MCF 10A (cell line): ENCODE measurements around the gene C9orf72. TPM values are rescaled to one million over a fixed set of nuclear protein-coding genes. Genes with fewer than 3 reads are reported as not detected.
"Not testable (repeated sequence)": the region's sequence is repeated elsewhere in the genome, so short reads cannot be mapped to it uniquely, and the experiment has no call there.

Experiments
- BruUV-seq: library from RNA; stranded (reverse); fragments of 400-500 nt; replicated peaks from 2 replicates; lab custom pipeline; 2021; lab: Mats Ljungman, UMichigan
- CTCF ChIA-PET: fragments of 300-600 bp; sonication (Branson Sonifier 250); formaldehyde crosslinking; extraction: SDS; loops from one replicate; lab custom pipeline; 2021; ENCODE audit warnings: antibody characterized with exemption, inconsistent platforms; lab: Yijun Ruan, JAX
- POLR2A ChIA-PET: fragments of 300-600, 350-650 bp; sonication (Branson Sonifier 250); formaldehyde crosslinking; extraction: SDS; loops from one replicate; lab custom pipeline; 2020; ENCODE audit warnings: antibody characterized with exemption, inconsistent platforms; lab: Yijun Ruan, JAX
- DNase-seq: peaks from one replicate; pipeline ENCODE4 v3.0.0-alpha.2; 2018; ENCODE audit not compliant: unreplicated experiment
- H3K27ac Mint-ChIP-seq: one replicate; pipeline ENCODE4 v1.8.0; 2022; ENCODE audit warnings: mild to moderate bottlenecking, low read depth, mixed read lengths; ENCODE audit not compliant: unreplicated experiment
- H3K27me3 Mint-ChIP-seq: one replicate; pipeline ENCODE4 v1.8.0; 2022; ENCODE audit warnings: mixed read lengths; ENCODE audit not compliant: insufficient read depth, unreplicated experiment
- H3K36me3 Mint-ChIP-seq: one replicate; pipeline ENCODE4 v1.8.0; 2022; ENCODE audit warnings: mild to moderate bottlenecking, moderate library complexity, mixed read lengths; ENCODE audit not compliant: insufficient read depth, unreplicated experiment
- H3K4me1 Mint-ChIP-seq: one replicate; pipeline ENCODE4 v1.8.0; 2022; ENCODE audit warnings: mixed read lengths; ENCODE audit not compliant: insufficient read depth, unreplicated experiment
- H3K4me3 Mint-ChIP-seq: one replicate; pipeline ENCODE4 v1.8.0; 2022; ENCODE audit warnings: mild to moderate bottlenecking, moderate library complexity, mixed read lengths; ENCODE audit not compliant: unreplicated experiment
- H3K9me3 Mint-ChIP-seq: one replicate; pipeline ENCODE4 v1.8.0; 2022; ENCODE audit warnings: mixed read lengths; ENCODE audit not compliant: unreplicated experiment
- intact Hi-C: fragments of 100-400 bp; cut with micrococcal nuclease; formaldehyde crosslinking; loops from 2 replicates; pipeline ENCODE4 v1.14.1; 2022
- total RNA-seq: library from RNA; stranded (reverse); gene quantifications from 2 replicates; pipeline ENCODE4 v1.2.3, GENCODE V29; 2022
- TF ChIP-seq, protein P1 (sequence below): fragments of 200-600 bp; IDR thresholded peaks from one replicate; pipeline ENCODE4 v1.8.0; 2022; ENCODE audit warnings: antibody characterized with exemption, mild to moderate bottlenecking; ENCODE audit not compliant: unreplicated experiment

The C9orf72 gene
- total RNA-seq, 1 experiment from 2014 or later = 10.0 TPM

DNA sequence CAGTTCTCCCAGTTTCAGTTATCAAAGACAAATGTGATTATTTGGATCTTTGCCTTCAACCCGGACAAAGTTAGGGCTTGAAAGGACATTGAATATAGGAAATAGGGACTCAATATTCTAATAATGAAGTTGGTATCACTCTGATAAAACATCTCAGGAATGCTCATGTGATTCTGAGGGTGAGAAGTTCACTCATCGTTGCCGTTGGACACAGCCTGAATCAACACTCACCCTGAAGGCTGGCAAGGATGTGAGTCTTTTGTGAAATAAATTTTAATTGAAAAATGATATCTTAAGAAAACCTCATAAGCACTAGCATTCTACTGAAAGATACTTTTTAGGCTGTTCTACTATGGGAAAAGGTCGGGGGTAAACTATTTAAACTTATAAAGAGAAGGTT is 44.8 kb upstream of the C9orf72 start:
- no TSS peak for BruUV-seq
- no peak for DNase-seq
- CTCF ChIA-PET = no interaction called here
- intact Hi-C loops = no loop called here
- TF ChIP-seq, protein P1, sequence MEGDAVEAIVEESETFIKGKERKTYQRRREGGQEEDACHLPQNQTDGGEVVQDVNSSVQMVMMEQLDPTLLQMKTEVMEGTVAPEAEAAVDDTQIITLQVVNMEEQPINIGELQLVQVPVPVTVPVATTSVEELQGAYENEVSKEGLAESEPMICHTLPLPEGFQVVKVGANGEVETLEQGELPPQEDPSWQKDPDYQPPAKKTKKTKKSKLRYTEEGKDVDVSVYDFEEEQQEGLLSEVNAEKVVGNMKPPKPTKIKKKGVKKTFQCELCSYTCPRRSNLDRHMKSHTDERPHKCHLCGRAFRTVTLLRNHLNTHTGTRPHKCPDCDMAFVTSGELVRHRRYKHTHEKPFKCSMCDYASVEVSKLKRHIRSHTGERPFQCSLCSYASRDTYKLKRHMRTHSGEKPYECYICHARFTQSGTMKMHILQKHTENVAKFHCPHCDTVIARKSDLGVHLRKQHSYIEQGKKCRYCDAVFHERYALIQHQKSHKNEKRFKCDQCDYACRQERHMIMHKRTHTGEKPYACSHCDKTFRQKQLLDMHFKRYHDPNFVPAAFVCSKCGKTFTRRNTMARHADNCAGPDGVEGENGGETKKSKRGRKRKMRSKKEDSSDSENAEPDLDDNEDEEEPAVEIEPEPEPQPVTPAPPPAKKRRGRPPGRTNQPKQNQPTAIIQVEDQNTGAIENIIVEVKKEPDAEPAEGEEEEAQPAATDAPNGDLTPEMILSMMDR = no peak
- peaks cover 27% of the 10 kb centered on the region for H3K27me3 Mint-ChIP-seq
- no peaks in the 10 kb centered on the region for H3K4me1 Mint-ChIP-seq
- H3K27ac Mint-ChIP-seq = no peak overlapping the region
- H3K9me3 Mint-ChIP-seq = no peaks in the 10 kb centered on the region
- POLR2A ChIA-PET = no interaction called here
- H3K36me3 Mint-ChIP-seq = no peaks in the 10 kb centered on the region
- no peak overlapping the region for H3K4me3 Mint-ChIP-seq

DNA sequence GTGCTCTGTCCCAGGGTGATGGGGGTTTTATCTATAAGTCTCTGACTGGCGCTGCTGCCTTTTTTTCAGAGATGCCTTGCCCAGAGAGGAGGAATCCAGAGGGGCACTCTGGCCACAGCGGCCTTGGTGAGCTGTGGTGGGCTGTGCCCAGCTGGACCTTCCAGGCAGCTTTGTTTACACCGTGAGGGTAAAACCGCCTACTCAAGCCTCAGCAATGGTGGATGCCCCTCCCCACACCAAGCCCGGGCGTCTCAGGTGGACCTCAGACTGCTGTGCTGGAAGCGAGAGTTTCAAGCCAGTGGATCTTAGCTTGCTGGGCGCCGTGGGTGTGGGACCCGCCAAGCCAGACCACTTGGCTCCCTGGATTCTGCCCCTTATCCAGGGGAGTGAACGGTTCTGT is 41.3 kb upstream of the C9orf72 start:
- Mint-ChIP-seq H3K36me3 (no peaks in the 10 kb centered on the region), H3K27ac (no peak overlapping the region), H3K9me3 (no peaks in the 10 kb centered on the region), H3K4me3 (no peak overlapping the region), H3K4me1 (no peaks in the 10 kb centered on the region), H3K27me3 (peaks cover 63% of the 10 kb centered on the region)
- TF ChIP-seq, protein P1 = no peak
- CTCF ChIA-PET = no interaction called here
- POLR2A ChIA-PET = no interaction called here
- intact Hi-C loops = no loop called here
- DNase-seq = no peak
- BruUV-seq = no TSS peak

DNA sequence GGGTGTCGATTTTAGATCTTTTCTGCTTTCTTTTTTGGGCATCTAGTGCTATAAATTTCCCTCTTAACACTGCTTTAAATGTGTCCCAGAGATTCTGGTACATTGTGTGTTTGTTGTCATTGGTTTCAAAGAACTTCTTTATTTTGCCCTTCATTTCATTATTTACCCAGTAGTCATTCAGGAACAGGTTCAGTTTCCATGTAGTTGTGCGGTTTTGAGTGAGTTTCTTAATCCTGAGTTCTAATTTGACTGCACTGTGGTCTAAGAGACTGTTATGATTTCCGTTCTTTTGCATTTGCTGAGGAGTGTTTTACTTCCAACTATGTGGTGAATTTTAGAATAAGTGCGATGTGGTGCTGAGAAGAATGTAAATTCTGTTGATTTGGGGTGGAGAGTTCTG is 38.8 kb upstream of the C9orf72 start:
- CTCF ChIA-PET, H3K27ac Mint-ChIP-seq, H3K9me3 Mint-ChIP-seq, BruUV-seq, DNase-seq, H3K4me3 Mint-ChIP-seq, H3K4me1 Mint-ChIP-seq, intact Hi-C loops, H3K36me3 Mint-ChIP-seq: not testable (repeated sequence)
- POLR2A ChIA-PET = interaction anchor here (1.2 kb wide), 1 partner anchor 12 kb away, joined by 3 read pairs; no protein-coding TSS in a partner anchor
- peaks cover 70% of the 10 kb centered on the region for H3K27me3 Mint-ChIP-seq

DNA sequence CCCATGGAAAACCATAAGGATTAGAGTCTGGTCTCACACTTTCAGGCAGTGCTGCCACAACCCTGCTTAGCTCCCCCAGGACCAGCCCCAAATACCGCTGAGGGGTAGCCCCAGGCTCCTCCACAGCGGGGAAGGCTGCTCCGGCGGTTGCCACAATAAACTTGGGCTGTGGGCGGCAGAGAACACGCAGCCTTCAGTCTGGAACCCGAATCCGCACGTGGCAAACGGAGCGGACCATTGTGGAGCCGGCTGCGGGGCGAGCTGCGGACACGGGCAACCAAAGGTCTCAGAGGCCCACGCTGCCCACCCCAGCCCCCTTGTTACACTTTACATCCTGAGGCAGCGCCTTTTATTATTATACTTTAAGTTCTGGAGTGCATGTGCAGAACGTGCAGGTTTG is 37.3 kb upstream of the C9orf72 start:
- TF ChIP-seq, protein P1 = no peak

DNA sequence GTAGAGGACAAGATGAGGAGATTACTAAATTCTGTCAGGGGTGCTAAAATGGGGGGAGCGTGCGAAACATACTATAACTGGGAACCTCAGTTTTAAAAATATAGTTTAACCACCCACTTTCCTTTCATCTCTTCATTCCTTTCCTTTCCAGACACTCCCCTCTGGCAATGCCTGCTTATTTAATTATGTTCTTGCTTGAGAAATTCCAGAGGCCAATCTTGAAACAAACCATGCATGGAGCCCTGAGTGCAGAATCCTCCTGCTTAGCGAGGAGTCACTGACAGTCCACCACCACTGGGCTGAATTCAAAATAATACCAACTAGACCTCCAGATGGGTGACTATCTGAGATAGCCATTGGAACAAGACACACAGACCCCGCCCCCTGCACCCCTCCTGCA is 29.7 kb upstream of the C9orf72 start:
- ChIA-PET POLR2A (interaction anchor here (0.7 kb wide), 1 partner anchor 29 kb away, joined by 3 read pairs; no protein-coding TSS in a partner anchor), CTCF (no interaction called here)
- TF ChIP-seq, protein P1 = no peak
- no peak overlapping the region for H3K27ac Mint-ChIP-seq
- no peaks in the 10 kb centered on the region for H3K36me3 Mint-ChIP-seq
- H3K4me3 Mint-ChIP-seq = no peak overlapping the region
- intact Hi-C loops = no loop called here
- DNase-seq = no peak
- peaks cover 21% of the 10 kb centered on the region for H3K27me3 Mint-ChIP-seq
- no TSS peak for BruUV-seq
- H3K9me3 Mint-ChIP-seq = no peaks in the 10 kb centered on the region
- no peaks in the 10 kb centered on the region for H3K4me1 Mint-ChIP-seq

More for the DNA sequence above, 37.3 kb upstream of the C9orf72 start:
- no peak overlapping the region for H3K27ac Mint-ChIP-seq
- H3K4me3 Mint-ChIP-seq = no peak overlapping the region
- peaks cover 65% of the 10 kb centered on the region for H3K27me3 Mint-ChIP-seq
- no peaks in the 10 kb centered on the region for H3K36me3 Mint-ChIP-seq
- H3K9me3 Mint-ChIP-seq = no peaks in the 10 kb centered on the region
- POLR2A ChIA-PET = no interaction called here
- intact Hi-C loops = no loop called here
- DNase-seq = no peak
- CTCF ChIA-PET = interaction anchor here (0.7 kb wide), 1 partner anchor 1594 kb away, joined by 3 read pairs; no protein-coding TSS in a partner anchor
- H3K4me1 Mint-ChIP-seq = no peaks in the 10 kb centered on the region
- BruUV-seq = no TSS peak
